ENCODE data around the gene GUCA1C. TPM values are rescaled to one million over a fixed set of nuclear protein-coding genes. Genes with fewer than 3 reads are reported as not detected.

GUCA1C gene
- total and polyA plus RNA-seq, 2 of the 8 experiments (the other 6 are each of a cell fraction or from before 2014, with no cell fraction given) = not detected

DNA sequence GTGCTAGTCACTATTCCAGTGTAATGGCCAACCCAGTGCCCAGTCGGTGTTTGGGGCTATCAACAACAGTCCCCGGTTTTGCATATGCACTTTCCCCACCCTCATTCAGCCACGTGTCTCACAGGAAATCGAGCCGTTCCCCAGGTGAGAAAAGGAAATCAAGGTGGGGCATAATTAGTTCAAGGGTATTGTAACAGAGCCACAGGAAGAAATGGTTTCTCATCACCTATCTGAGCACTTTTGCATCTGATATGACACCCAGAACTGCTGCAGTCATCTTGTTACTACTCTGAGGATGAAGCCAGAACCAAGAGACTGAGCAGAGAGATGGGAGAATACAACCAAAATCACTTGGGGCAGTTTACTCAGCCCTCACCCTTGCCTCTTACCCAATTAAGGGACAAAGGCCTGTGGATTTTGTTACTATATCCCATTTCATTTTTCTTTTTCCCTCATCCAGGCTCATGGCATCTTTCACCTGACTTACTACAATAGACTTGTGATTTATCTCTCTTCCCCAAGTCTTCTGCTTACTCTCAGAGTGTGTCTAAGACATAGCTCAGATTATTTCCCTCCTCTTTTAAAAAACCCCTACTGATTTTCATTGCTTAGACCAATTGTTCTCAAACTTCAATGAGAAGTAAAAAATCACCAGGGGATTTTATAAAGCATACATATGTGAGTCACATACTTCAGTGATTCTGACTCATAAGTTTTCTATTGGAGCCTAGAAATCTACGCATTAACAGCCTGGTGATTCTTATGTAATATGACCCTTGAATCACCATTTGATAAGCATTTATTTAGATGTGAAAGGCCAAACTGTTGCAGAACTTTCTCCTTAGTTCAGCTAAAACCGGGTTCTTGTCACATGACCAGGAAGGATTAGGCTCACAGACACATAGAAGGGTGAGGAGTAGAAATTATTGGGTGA lies 90.5 kb downstream of the GUCA1C start (continued):
- TF ChIP-seq ASH2L (IDR thresholded peaks at IDR 0.05; ENCODE audit: low read length) = no peak
